Endothelial cell (in vitro differentiated cells): ENCODE data around the gene MSRB2. TPM values are rescaled to one million over a fixed set of nuclear protein-coding genes. Genes with fewer than 3 reads are reported as not detected.

Source experiments
- DNase-seq: peaks from one replicate; pipeline ENCODE4 v3.0.0; 2021; ENCODE audit warnings: low spot score
- H3K27ac Mint-ChIP-seq: one replicate; pipeline ENCODE4 v1.8.0; 2021; ENCODE audit warnings: mixed read lengths, inconsistent platforms; ENCODE audit not compliant: unreplicated experiment
- H3K27me3 Mint-ChIP-seq: one replicate; pipeline ENCODE4 v1.8.0; 2021; ENCODE audit warnings: mild to moderate bottlenecking, moderate library complexity, mixed read lengths, inconsistent platforms; ENCODE audit not compliant: unreplicated experiment
- H3K36me3 Mint-ChIP-seq: one replicate; pipeline ENCODE4 v1.8.0; 2021; ENCODE audit warnings: mild to moderate bottlenecking, low read depth, mixed read lengths, inconsistent platforms; ENCODE audit not compliant: unreplicated experiment
- H3K4me1 Mint-ChIP-seq: one replicate; pipeline ENCODE4 v1.8.0; 2021; ENCODE audit warnings: mild to moderate bottlenecking, mixed read lengths, inconsistent platforms; ENCODE audit not compliant: unreplicated experiment
- H3K4me3 Mint-ChIP-seq: one replicate; pipeline ENCODE4 v1.8.0; 2021; ENCODE audit warnings: mild to moderate bottlenecking, mixed read lengths, inconsistent platforms; ENCODE audit not compliant: unreplicated experiment
- H3K9me3 Mint-ChIP-seq: one replicate; pipeline ENCODE4 v1.8.0; 2021; ENCODE audit warnings: mixed read lengths, inconsistent platforms; ENCODE audit not compliant: unreplicated experiment
- total RNA-seq: library from RNA; stranded (reverse); fragmentation: NEBNext Ultra II Directional; extraction: Animal tissue kit (Norgen Biotek cat#: 25700); gene quantifications from one replicate; pipeline ENCODE4 v1.2.1, GENCODE V29; 2021; ENCODE audit not compliant: unreplicated experiment
- TF ChIP-seq, protein P1 (sequence below): fragments of 200-600 bp; sonication (generic); IDR thresholded peaks from one replicate; pipeline ENCODE4 v1.5.0; 2021; ENCODE audit warnings: antibody characterized with exemption; ENCODE audit not compliant: unreplicated experiment

Gene MSRB2
- total RNA-seq, 1 donor from 2014 or later, result 29.9 TPM

DNA sequence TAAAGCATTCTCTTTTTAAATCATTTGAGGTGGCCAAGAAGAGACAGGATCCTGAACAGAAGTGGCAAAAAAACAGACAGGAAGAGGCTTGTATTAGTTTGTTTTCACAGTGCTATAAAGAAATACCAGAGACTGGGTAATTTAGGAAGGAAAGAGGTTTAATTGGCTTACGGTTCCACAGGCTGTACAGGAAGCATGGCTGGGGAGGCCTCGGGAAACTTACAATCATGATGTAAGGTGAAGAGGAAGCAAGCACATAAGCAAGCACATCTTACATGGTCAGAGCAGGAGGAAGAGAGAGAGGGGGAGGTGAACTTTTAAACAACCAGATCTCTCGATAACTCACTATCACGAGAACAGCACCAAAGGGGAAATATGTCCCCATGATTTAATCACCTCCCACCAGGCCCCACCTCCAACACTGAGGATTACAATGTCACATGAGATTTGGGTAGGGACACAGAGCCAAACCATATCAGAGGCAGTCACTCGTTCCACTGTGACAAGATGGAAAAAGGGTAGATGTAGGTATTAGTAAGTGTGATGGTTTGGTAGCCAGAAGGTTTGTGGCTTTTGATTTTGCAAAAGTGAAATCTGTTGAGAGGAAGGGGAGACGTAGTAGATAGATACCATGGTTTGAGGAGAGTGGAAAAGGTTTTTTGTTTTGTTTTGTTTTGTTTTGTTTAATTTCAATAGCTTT lies 5.1 kb downstream of the MSRB2 start:
- Mint-ChIP-seq H3K9me3 (peaks cover 3% of the 10 kb centered on the region), H3K4me1 (peaks cover 39% of the 10 kb centered on the region), H3K27me3 (peaks cover 6% of the 10 kb centered on the region), H3K27ac (peak overlapping the region; percentile 98), H3K4me3 (no peak overlapping the region), H3K36me3 (peaks cover 39% of the 10 kb centered on the region)
- TF ChIP-seq, protein P1, sequence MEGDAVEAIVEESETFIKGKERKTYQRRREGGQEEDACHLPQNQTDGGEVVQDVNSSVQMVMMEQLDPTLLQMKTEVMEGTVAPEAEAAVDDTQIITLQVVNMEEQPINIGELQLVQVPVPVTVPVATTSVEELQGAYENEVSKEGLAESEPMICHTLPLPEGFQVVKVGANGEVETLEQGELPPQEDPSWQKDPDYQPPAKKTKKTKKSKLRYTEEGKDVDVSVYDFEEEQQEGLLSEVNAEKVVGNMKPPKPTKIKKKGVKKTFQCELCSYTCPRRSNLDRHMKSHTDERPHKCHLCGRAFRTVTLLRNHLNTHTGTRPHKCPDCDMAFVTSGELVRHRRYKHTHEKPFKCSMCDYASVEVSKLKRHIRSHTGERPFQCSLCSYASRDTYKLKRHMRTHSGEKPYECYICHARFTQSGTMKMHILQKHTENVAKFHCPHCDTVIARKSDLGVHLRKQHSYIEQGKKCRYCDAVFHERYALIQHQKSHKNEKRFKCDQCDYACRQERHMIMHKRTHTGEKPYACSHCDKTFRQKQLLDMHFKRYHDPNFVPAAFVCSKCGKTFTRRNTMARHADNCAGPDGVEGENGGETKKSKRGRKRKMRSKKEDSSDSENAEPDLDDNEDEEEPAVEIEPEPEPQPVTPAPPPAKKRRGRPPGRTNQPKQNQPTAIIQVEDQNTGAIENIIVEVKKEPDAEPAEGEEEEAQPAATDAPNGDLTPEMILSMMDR, result no peak
- DNase-seq, result no peak

DNA sequence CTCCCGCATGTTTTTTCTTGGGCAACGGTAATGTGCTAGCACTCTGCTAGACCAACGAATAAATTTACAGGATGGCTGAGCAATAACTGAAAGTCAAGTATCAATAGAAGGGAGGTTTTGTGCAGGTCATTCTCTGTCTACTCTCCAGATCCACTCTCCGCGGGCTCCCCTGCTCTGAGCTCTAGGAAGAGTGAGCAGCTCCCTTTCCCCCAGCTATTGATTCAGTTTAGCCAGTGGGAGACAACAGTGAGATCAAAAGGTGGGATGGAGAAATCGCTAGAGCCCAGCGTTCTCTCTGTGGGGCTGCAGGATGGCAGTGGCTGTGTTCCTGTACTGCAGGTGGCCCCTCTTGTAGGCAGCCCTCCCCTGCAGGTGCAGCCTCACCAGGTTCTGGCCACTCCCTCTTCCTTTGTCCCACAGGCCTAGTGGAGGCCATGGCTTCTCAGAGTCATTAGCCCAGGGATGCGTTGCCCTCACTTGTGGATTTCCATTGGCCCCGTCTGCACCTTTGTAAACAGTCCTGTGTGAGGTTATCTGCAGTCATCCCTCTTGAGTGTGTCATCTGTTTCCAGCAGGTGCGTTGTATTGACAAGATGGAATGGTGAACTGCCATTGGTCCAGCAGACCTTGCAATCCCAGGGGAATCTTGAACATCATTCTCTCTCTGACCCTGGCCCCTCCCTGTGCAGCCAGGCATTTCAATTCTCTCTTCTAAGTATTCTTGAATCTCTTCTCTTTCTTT lies 11.1 kb downstream of the MSRB2 start:
- no peak for DNase-seq
- H3K4me1 Mint-ChIP-seq, result peaks cover 10% of the 10 kb centered on the region
- H3K27ac Mint-ChIP-seq, result no peak overlapping the region
- peak overlapping the region; percentile 14 for H3K4me3 Mint-ChIP-seq
- TF ChIP-seq, protein P1, result no peak
- H3K36me3 Mint-ChIP-seq, result peaks cover 44% of the 10 kb centered on the region
- peaks cover 1% of the 10 kb centered on the region for H3K27me3 Mint-ChIP-seq
- no peaks in the 10 kb centered on the region for H3K9me3 Mint-ChIP-seq

DNA sequence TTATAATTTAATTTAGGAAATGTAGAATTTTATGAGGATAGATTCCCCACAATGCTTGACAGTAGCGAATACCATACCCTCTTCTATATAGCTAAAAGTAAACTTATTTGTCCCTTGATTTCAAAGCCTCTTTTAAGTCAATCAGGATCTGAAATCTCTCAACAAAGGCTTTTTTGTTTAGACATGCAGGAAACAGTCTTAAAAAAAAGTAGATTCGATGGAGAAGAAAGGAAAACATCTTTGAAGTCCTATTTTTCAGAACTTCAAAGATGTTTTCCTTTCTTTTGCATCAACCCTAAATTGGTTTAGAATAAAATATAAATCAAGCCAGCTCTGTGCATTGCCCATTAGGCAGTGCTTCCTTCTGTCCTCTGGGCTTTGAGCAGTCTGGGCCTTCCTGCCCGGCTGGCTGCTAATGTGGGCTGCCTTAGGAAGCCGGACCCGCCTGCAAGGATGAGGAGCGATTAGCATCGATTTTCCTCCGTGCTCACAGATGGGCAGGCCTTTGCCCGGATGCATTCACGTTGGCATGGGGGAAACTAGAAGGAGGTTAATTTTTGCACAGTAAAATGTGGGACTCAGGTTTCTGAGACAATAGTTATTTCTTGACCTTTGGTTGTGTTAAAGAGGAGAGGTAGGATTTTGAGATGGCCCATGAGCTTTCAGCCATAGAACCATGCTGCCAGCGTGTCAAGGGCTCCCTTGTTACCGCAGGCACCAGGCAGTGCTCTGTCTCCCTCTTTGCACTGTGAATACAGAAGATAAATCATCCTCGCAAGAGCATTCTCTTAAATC lies 15.5 kb downstream of the MSRB2 start:
- Mint-ChIP-seq H3K27ac (no peak overlapping the region), H3K4me3 (no peak overlapping the region), H3K4me1 (peaks cover 8% of the 10 kb centered on the region), H3K36me3 (peaks cover 35% of the 10 kb centered on the region), H3K9me3 (no peaks in the 10 kb centered on the region), H3K27me3 (peaks cover 1% of the 10 kb centered on the region)
- no peak for DNase-seq
- TF ChIP-seq, protein P1, result no peak

DNA sequence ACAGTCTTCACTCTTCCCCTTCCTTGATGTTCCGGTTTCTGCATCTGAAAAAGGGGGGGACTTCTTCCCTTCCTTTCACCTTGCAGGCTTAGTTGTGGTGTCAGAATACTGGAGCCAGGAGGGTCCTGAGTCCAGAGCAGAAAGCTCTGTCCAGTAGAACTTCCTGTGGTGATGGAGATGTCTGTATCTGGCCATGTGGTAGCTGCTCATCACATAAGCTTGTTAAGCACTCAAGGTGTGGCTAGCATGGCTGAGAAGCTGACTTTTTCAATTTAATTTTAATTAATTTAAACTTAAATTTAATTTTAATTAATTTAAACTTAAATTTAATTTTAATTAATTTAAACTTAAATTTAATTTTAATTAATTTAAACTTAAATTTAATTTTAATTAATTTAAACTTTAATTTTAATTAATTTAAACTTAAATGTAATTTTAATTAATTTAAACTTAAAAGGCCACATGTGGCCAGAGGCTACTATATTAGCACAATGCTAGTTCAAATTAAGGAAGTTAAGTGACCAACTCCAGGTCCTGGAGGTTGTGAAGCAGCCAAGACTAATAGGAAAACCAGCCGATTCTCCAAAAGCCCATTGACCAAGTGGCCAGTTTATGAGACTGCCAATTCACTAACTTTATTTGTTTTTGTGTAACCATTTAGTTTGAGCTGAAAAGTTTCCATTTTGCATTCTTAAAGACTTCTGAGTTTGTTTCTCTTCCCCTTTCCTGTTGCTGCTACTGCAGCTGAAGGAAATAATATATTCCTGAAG lies 16.3 kb downstream of the MSRB2 start:
- Mint-ChIP-seq H3K27me3 (peaks cover 1% of the 10 kb centered on the region), H3K27ac (no peak overlapping the region), H3K9me3 (no peaks in the 10 kb centered on the region), H3K4me3 (no peak overlapping the region), H3K36me3 (peaks cover 31% of the 10 kb centered on the region), H3K4me1 (peaks cover 8% of the 10 kb centered on the region)
- DNase-seq, result no peak
- TF ChIP-seq, protein P1, result no peak
